PC-3 (cell line): ENCODE data around the gene TMSB4X.

Experiments used
- EZH2 ChIP-seq: fragments of 300-600 bp; sonication (generic); IDR thresholded peaks from one replicate; pipeline ENCODE4 v1.6.1; 2017; ENCODE audit warnings: antibody characterized with exemption, mild to moderate bottlenecking, low read length; ENCODE audit not compliant: unreplicated experiment
- EZH2phosphoT487 ChIP-seq: fragments of 300-600 bp; sonication (generic); IDR thresholded peaks from 2 replicates; pipeline ENCODE4 v1.6.1; 2018; ENCODE audit warnings: mild to moderate bottlenecking, antibody characterized with exemption, low read length, borderline replicate concordance
- TF ChIP-seq, protein P1 (sequence below): fragments of 300-600 bp; sonication (generic); conservative IDR thresholded peaks from 2 replicates; pipeline ENCODE4 v1.5.1; 2017; ENCODE audit warnings: antibody characterized with exemption, low read depth, mild to moderate bottlenecking, low read length

- TF ChIP-seq, protein P1, sequence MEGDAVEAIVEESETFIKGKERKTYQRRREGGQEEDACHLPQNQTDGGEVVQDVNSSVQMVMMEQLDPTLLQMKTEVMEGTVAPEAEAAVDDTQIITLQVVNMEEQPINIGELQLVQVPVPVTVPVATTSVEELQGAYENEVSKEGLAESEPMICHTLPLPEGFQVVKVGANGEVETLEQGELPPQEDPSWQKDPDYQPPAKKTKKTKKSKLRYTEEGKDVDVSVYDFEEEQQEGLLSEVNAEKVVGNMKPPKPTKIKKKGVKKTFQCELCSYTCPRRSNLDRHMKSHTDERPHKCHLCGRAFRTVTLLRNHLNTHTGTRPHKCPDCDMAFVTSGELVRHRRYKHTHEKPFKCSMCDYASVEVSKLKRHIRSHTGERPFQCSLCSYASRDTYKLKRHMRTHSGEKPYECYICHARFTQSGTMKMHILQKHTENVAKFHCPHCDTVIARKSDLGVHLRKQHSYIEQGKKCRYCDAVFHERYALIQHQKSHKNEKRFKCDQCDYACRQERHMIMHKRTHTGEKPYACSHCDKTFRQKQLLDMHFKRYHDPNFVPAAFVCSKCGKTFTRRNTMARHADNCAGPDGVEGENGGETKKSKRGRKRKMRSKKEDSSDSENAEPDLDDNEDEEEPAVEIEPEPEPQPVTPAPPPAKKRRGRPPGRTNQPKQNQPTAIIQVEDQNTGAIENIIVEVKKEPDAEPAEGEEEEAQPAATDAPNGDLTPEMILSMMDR = no peak
- TF ChIP-seq EZH2 (no peak), EZH2phosphoT487 (no peak)
Observed at GRCh38 chrX:12972878-12973560, 1.9 kb upstream of the TMSB4X start.
